WTC11 (cell line): ENCODE results near the gene CAT. TPM values are rescaled to one million over a fixed set of nuclear protein-coding genes. Genes with fewer than 3 reads are reported as not detected.

Experiments used
- ATAC-seq: fragments of 200-7000 bp; cut with Tn5 transposase; 2 replicates; pipeline ENCODE4 v1.10.0; 2021; ENCODE audit warnings: mild to moderate bottlenecking, moderate library complexity
- CTCF ChIA-PET: fragments of 300-600 bp; sonication (Branson Sonifier 250); formaldehyde crosslinking; loops from one replicate; lab custom pipeline; 2021; ENCODE audit warnings: antibody characterized with exemption; lab: Charles Lee
- POLR2A ChIA-PET: fragments of 350-600 bp; sonication (Branson Sonifier 250); formaldehyde crosslinking; loops from one replicate; lab custom pipeline; 2021; ENCODE audit warnings: antibody characterized with exemption; lab: Charles Lee
- DNase-seq: peaks from one replicate; pipeline ENCODE4 v3.0.0; 2021; ENCODE audit warnings: low spot score
- H3K27ac Mint-ChIP-seq: 2 replicates; pipeline ENCODE4 v1.8.0; 2021; ENCODE audit warnings: mixed read lengths
- H3K27me3 Mint-ChIP-seq: 2 replicates; pipeline ENCODE4 v1.8.0; 2021; ENCODE audit warnings: low read depth, mild to moderate bottlenecking, moderate library complexity, mixed read lengths
- H3K36me3 Mint-ChIP-seq: 2 replicates; pipeline ENCODE4 v1.8.0; 2021; ENCODE audit warnings: mixed read lengths
- H3K4me1 Mint-ChIP-seq: 2 replicates; pipeline ENCODE4 v1.8.0; 2022; ENCODE audit warnings: mixed read lengths
- H3K4me3 Mint-ChIP-seq: 2 replicates; pipeline ENCODE4 v1.8.0; 2021; ENCODE audit warnings: mild to moderate bottlenecking, moderate library complexity, mixed read lengths
- H3K9me3 Mint-ChIP-seq: 2 replicates; pipeline ENCODE4 v1.8.0; 2021; ENCODE audit warnings: mixed read lengths
- ARID4B ChIP-seq: sonication (generic); formaldehyde crosslinking; IDR thresholded peaks from 2 replicates; pipeline ENCODE4 v1.8.0; 2023; ENCODE audit warnings: missing genetic modification reagents, mild to moderate bottlenecking, borderline replicate concordance
- ATF1 ChIP-seq: sonication (generic); formaldehyde crosslinking; IDR thresholded peaks from 2 replicates; pipeline ENCODE4 v1.8.1; 2023; ENCODE audit warnings: mild to moderate bottlenecking, moderate library complexity, missing genetic modification reagents
- CDX4 ChIP-seq: fragments of 250-450 bp; sonication (Bioruptor Pico); IDR thresholded peaks from 2 replicates; pipeline ENCODE4 v1.9.0; 2021; ENCODE audit warnings: moderate library complexity, mild to moderate bottlenecking, inconsistent platforms, borderline replicate concordance
- CREB1 ChIP-seq: sonication (generic); formaldehyde crosslinking; IDR thresholded peaks from 2 replicates; pipeline ENCODE4 v1.8.0; 2023; ENCODE audit warnings: mild to moderate bottlenecking, missing genetic modification reagents
- CREM ChIP-seq: sonication (generic); formaldehyde crosslinking; IDR thresholded peaks from 2 replicates; pipeline ENCODE4 v1.8.1; 2022; ENCODE audit warnings: mild to moderate bottlenecking, missing genetic modification reagents, moderate library complexity
- E2F4 ChIP-seq: sonication (generic); formaldehyde crosslinking; IDR thresholded peaks from 2 replicates; pipeline ENCODE4 v1.8.1; 2022; ENCODE audit warnings: low read depth, mild to moderate bottlenecking, moderate library complexity, missing genetic modification reagents, borderline replicate concordance
- EMX1 ChIP-seq: fragments of 250-450 bp; sonication (Bioruptor Pico); IDR thresholded peaks from 2 replicates; pipeline ENCODE4 v1.8.0; 2021; ENCODE audit warnings: mild to moderate bottlenecking
- ERG ChIP-seq: fragments of 250-450 bp; sonication (Bioruptor Pico); IDR thresholded peaks from 2 replicates; pipeline ENCODE4 v1.8.0; 2021; ENCODE audit warnings: mild to moderate bottlenecking
- FOXP4 ChIP-seq: sonication (generic); formaldehyde crosslinking; IDR thresholded peaks from 2 replicates; pipeline ENCODE4 v1.8.0; 2022; ENCODE audit warnings: mild to moderate bottlenecking, missing genetic modification reagents
- GABPB1 ChIP-seq: sonication (generic); formaldehyde crosslinking; IDR thresholded peaks from 2 replicates; pipeline ENCODE4 v1.8.1; 2023; ENCODE audit warnings: mild to moderate bottlenecking, missing genetic modification reagents
- GTF2I ChIP-seq: fragments of 250-450 bp; sonication (Bioruptor Pico); conservative IDR thresholded peaks from 2 replicates; pipeline ENCODE4 v1.4.0; 2021; ENCODE audit warnings: mild to moderate bottlenecking
- HMGA2 ChIP-seq: fragments of 250-450 bp; sonication (Bioruptor Pico); IDR thresholded peaks from 2 replicates; pipeline ENCODE4 v1.4.0; 2021; ENCODE audit warnings: mild to moderate bottlenecking, moderate library complexity
- JAZF1 ChIP-seq: fragments of 250-450 bp; sonication (Bioruptor Pico); IDR thresholded peaks from 2 replicates; pipeline ENCODE4 v1.9.0; 2021; ENCODE audit warnings: moderate library complexity, mild to moderate bottlenecking, inconsistent platforms
- NFATC4 ChIP-seq: fragments of 250-450 bp; sonication (Bioruptor Pico); IDR thresholded peaks from 2 replicates; pipeline ENCODE4 v1.9.0; 2021; ENCODE audit warnings: mild to moderate bottlenecking
- OVOL2 ChIP-seq: fragments of 250-450 bp; sonication (Bioruptor Pico); IDR thresholded peaks from 2 replicates; pipeline ENCODE4 v1.9.0; 2021; ENCODE audit warnings: mild to moderate bottlenecking, borderline replicate concordance
- SMAD4 ChIP-seq: sonication (generic); formaldehyde crosslinking; IDR thresholded peaks from 2 replicates; pipeline ENCODE4 v1.8.0; 2022; ENCODE audit warnings: mild to moderate bottlenecking, missing genetic modification reagents
- ZNF219 ChIP-seq: sonication (generic); formaldehyde crosslinking; IDR thresholded peaks from 2 replicates; pipeline ENCODE4 v1.8.0; 2023; ENCODE audit warnings: missing genetic modification reagents, mild to moderate bottlenecking, borderline replicate concordance
- total RNA-seq: library from RNA; stranded (reverse); gene quantifications from 3 replicates; pipeline ENCODE4 v1.2.3, GENCODE V29; 2021
- TF ChIP-seq, protein P1 (sequence below): sonication (generic); formaldehyde crosslinking; IDR thresholded peaks from 2 replicates; pipeline ENCODE4 v1.8.1; 2022; ENCODE audit warnings: mild to moderate bottlenecking, missing genetic modification reagents, moderate library complexity, borderline replicate concordance

CAT gene
- total RNA-seq, 1 experiment from 2014 or later: 9.3 TPM

GRCh38 chr11:34404280-34404679 is 34.5 kb upstream of the CAT start:
- POLR2A ChIA-PET: no interaction called here
- no peak for ATAC-seq
- H3K9me3 Mint-ChIP-seq: peaks cover 9% of the 10 kb centered on the region
- H3K36me3 Mint-ChIP-seq: no peaks in the 10 kb centered on the region
- TF ChIP-seq HMGA2: no peak
- TF ChIP-seq, all 79 proteins: peak for 0
- H3K4me3 Mint-ChIP-seq: no peak overlapping the region
- H3K4me1 Mint-ChIP-seq: peaks cover 9% of the 10 kb centered on the region; the same call in 1 of the 2 replicates
- DNase-seq: no peak
- H3K27ac Mint-ChIP-seq: no peak overlapping the region
- CTCF ChIA-PET: interaction anchor here (1.1 kb wide), 1 partner anchor 10 kb away, joined by 3 read pairs; no protein-coding TSS in a partner anchor
- H3K27me3 Mint-ChIP-seq: peaks cover 3% of the 10 kb centered on the region

DNA sequence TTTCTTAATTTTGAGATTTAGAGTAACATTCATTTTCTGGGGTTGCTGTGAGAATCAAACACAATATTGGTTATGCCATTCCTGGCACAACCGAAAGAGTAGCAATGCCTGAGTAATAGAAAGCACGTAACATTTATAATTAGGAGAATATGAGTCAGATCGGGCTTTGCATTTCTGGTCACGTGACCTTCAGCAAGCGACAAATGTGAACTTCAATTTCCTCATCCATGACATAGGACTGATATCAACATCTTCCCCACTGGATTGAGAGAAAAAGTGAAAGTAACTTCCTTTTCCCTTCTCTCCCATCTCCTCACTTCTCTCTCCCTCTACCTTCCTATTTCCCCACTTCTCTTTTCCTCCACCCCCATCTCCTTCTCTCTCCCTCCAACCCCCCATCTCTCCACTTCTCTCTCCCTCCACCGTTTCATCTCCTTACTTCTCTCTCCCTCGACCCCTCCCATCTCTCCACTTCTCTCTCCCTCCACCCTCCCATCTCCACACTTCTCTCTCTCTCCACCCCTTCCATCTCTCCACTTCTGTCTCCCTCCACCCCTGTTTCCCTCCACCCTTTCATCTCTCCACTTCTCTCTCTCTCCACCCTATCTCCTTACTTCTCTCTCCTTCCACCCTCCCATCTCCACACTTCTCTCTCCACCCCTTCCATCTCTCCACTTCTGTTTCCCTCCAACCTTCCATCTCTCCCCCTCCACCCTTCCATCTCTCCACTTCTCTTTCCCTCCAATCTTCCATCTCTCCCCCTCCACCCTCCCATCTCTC is 33.5 kb upstream of the CAT start:
- no peak overlapping the region for H3K27ac Mint-ChIP-seq
- ChIA-PET POLR2A (no interaction called here), CTCF (no interaction called here)
- H3K4me1 Mint-ChIP-seq: peaks cover 9% of the 10 kb centered on the region; the same call in 1 of the 2 replicates
- ATAC-seq: no peak
- no peaks in the 10 kb centered on the region for H3K36me3 Mint-ChIP-seq
- no peak overlapping the region for H3K4me3 Mint-ChIP-seq
- DNase-seq: no peak
- no peak for TF ChIP-seq ATF1
- TF ChIP-seq FOXP4 (CRISPR knock-in tag): no peak
- TF ChIP-seq SMAD4 (CRISPR knock-in tag): no peak
- no peak for TF ChIP-seq JAZF1 (CRISPR knock-in tag)
- no peak for TF ChIP-seq ERG (CRISPR knock-in tag)
- TF ChIP-seq EMX1 (CRISPR knock-in tag): no peak
- no peak for TF ChIP-seq GTF2I
- no peak for TF ChIP-seq ZNF219 (CRISPR knock-in tag)
- H3K9me3 Mint-ChIP-seq: peaks cover 3% of the 10 kb centered on the region
- peaks cover 3% of the 10 kb centered on the region for H3K27me3 Mint-ChIP-seq

DNA sequence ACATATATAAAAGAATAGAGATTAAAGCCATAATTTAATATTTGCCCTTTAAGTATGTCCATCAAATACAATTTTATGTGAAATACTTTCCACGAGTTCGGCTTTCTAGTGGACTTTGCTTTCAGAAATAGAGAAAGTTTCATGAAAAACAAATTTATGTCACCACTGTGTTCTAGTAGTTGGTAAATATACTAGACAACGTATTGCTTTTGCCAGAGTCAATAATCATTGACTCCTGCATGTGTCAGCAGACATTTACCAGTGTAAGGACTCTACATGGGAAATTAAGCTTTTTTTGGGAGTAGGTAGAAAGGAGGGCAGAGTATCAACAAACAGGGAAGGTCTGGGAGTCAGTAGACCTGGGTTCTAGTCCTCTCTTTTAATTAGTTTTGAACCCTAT is 32.3 kb upstream of the CAT start:
- CTCF ChIA-PET: no interaction called here
- no peak overlapping the region for H3K4me3 Mint-ChIP-seq

More for the DNA sequence above, 32.3 kb upstream of the CAT start:
- peaks cover 4% of the 10 kb centered on the region; the same call in 1 of the 2 replicates for H3K9me3 Mint-ChIP-seq
- TF ChIP-seq, protein P1, sequence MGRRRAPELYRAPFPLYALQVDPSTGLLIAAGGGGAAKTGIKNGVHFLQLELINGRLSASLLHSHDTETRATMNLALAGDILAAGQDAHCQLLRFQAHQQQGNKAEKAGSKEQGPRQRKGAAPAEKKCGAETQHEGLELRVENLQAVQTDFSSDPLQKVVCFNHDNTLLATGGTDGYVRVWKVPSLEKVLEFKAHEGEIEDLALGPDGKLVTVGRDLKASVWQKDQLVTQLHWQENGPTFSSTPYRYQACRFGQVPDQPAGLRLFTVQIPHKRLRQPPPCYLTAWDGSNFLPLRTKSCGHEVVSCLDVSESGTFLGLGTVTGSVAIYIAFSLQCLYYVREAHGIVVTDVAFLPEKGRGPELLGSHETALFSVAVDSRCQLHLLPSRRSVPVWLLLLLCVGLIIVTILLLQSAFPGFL: no peak
- TF ChIP-seq CDX4 (CRISPR knock-in tag) (no peak), CREB1 (CRISPR knock-in tag) (no peak), CREM (CRISPR knock-in tag) (no peak), NFATC4 (CRISPR knock-in tag) (no peak), GABPB1 (no peak), OVOL2 (no peak), E2F4 (CRISPR knock-in tag) (no peak), GTF2I (no peak), ARID4B (CRISPR knock-in tag) (no peak)
- peaks cover 9% of the 10 kb centered on the region; the same call in 1 of the 2 replicates for H3K4me1 Mint-ChIP-seq
- peaks cover 3% of the 10 kb centered on the region for H3K27me3 Mint-ChIP-seq
- POLR2A ChIA-PET: no interaction called here
- no peak overlapping the region for H3K27ac Mint-ChIP-seq
- ATAC-seq (no peak), DNase-seq (no peak)
- no peaks in the 10 kb centered on the region for H3K36me3 Mint-ChIP-seq
